ENCODE data around the gene RIC8B.

Gene RIC8B

GRCh38 chr12:106870116-106870515, 95.6 kb downstream of the RIC8B start:
- no peak for DNase-seq

GRCh38 chr12:106871477-106871876, 97.0 kb downstream of the RIC8B start:
- no peak for DNase-seq

GRCh38 chr12:106873983-106874382, 99.5 kb downstream of the RIC8B start:
- DNase-seq = no peak

- DNase-seq = no peak
These were observed 104.3 kb downstream of the RIC8B start for GRCh38 chr12:106878804-106879203.

- DNase-seq = no peak
These were observed 105.1 kb downstream of the RIC8B start for GRCh38 chr12:106879612-106880011.

- no peak for DNase-seq
These were observed 108.9 kb downstream of the RIC8B start for GRCh38 chr12:106883426-106883825.

GRCh38 chr12:106885026-106885425, 110.5 kb downstream of the RIC8B start:
- no peak for DNase-seq

- no peak for DNase-seq
These were observed 111.2 kb downstream of the RIC8B start for GRCh38 chr12:106885541-106886249.

GRCh38 chr12:106886932-106887331, 112.5 kb downstream of the RIC8B start:
- DNase-seq = no peak

GRCh38 chr12:106888348-106888970, 114.0 kb downstream of the RIC8B start:
- no peak for DNase-seq

- no peak for DNase-seq
These were observed 114.8 kb downstream of the RIC8B start for GRCh38 chr12:106889326-106889725.

- DNase-seq = no peak
These were observed 115.6 kb downstream of the RIC8B start for GRCh38 chr12:106889950-106890626.

- no peak for DNase-seq
These were observed 117.6 kb downstream of the RIC8B start for GRCh38 chr12:106892075-106892474.

- DNase-seq = no peak
These were observed 119.0 kb downstream of the RIC8B start for GRCh38 chr12:106893451-106893850.

GRCh38 chr12:106894774-106895173, 120.3 kb downstream of the RIC8B start:
- DNase-seq = no peak

- no peak for DNase-seq
These were observed 122.1 kb downstream of the RIC8B start for GRCh38 chr12:106896603-106897002.

- DNase-seq = no peak
These were observed 122.6 kb downstream of the RIC8B start for GRCh38 chr12:106897082-106897481.

GRCh38 chr12:106897981-106898901, 123.8 kb downstream of the RIC8B start:
- DNase-seq = peak; percentile 4 to 6

- no peak for DNase-seq
These were observed 126.1 kb downstream of the RIC8B start for GRCh38 chr12:106900554-106900953.

GRCh38 chr12:106901276-106901675, 126.8 kb downstream of the RIC8B start:
- no peak for DNase-seq

GRCh38 chr12:106902053-106902452, 127.6 kb downstream of the RIC8B start:
- no peak for DNase-seq

- DNase-seq = peak in 1 of 2 donors; percentile 20
These were observed 128.9 kb downstream of the RIC8B start for GRCh38 chr12:106903241-106903945.

All from hippocampal formation (tissue), 2 donors.